Astrocyte of the cerebellum (primary cell): ENCODE measurements around the gene KIRREL1.

Source experiments
- DNase-seq: peaks from one replicate; pipeline ENCODE4 v3.0.0-alpha.2; 2011; ENCODE audit warnings: low read depth
- H3K4me3 ChIP-seq: 2 replicates; pipeline ENCODE4 v1.5.1; 2011; ENCODE audit warnings: mild to moderate bottlenecking, low read depth, low read length, moderate library complexity
- CTCF ChIP-seq: IDR thresholded peaks from 2 replicates; pipeline ENCODE4 v1.5.1; 2012; ENCODE audit warnings: low read length, low read depth, moderate library complexity, mild to moderate bottlenecking; ENCODE audit errors: missing control alignments
- in situ Hi-C: cut with HindIII; loops from 2 replicates; pipeline ENCODE4 v1.10.0; 2017; ENCODE audit warnings: low sequenced_read_pairs

Gene KIRREL1

GRCh38 chr1:158093376-158093775 is 99.9 kb downstream of the KIRREL1 start:
- TF ChIP-seq CTCF: no peak
- DNase-seq: no peak
- no peak overlapping the region for H3K4me3 ChIP-seq
- in situ Hi-C loops: no loop called here

- in situ Hi-C loops: no loop called here
- no peak overlapping the region for H3K4me3 ChIP-seq
- no peak for TF ChIP-seq CTCF
- no peak for DNase-seq
These were observed 101.1 kb downstream of the KIRREL1 start for GRCh38 chr1:158094571-158094970.

- in situ Hi-C loops: no loop called here
- peak; percentile 84 for TF ChIP-seq CTCF
- DNase-seq: no peak
- no peak overlapping the region for H3K4me3 ChIP-seq
These were observed 102.4 kb downstream of the KIRREL1 start for GRCh38 chr1:158095737-158096335.

- no peak for DNase-seq
- no peak overlapping the region for H3K4me3 ChIP-seq
- in situ Hi-C loops: no loop called here
- no peak for TF ChIP-seq CTCF
These were observed 104.8 kb downstream of the KIRREL1 start for GRCh38 chr1:158098256-158098655.

- DNase-seq: no peak
- TF ChIP-seq CTCF: no peak
- no peak overlapping the region for H3K4me3 ChIP-seq
- in situ Hi-C loops: no loop called here
These were observed 105.7 kb downstream of the KIRREL1 start for GRCh38 chr1:158099185-158099584.

GRCh38 chr1:158100498-158100897 is 107.1 kb downstream of the KIRREL1 start:
- TF ChIP-seq CTCF: no peak
- no peak overlapping the region for H3K4me3 ChIP-seq
- no peak for DNase-seq
- in situ Hi-C loops: no loop called here
